Activated CD4-positive, alpha-beta T cell treated with anti-CD3 and anti-CD28 coated beads for 36 hours (primary cell): ENCODE results near the gene DEDD2. TPM values are rescaled to one million over a fixed set of nuclear protein-coding genes. Genes with fewer than 3 reads are reported as not detected.

Source experiments
- ATAC-seq: fragments of 200-7000 bp; cut with Tn5 transposase; one replicate; pipeline ENCODE4 v1.10.0; 2021; ENCODE audit warnings: mild to moderate bottlenecking, moderate library complexity
- CTCF ChIA-PET: fragments of 350-600 bp; sonication (Branson Sonifier 250); formaldehyde crosslinking; loops from one replicate; lab custom pipeline; 2021; ENCODE audit warnings: antibody characterized with exemption; lab: Charles Lee
- POLR2A ChIA-PET: fragments of 350-600 bp; sonication (Branson Sonifier 250); formaldehyde crosslinking; loops from one replicate; lab custom pipeline; 2021; ENCODE audit warnings: antibody characterized with exemption, inconsistent platforms; lab: Charles Lee
- DNase-seq: peaks from one replicate; pipeline ENCODE4 v3.0.0-alpha.2; 2020
- H3K27ac Mint-ChIP-seq: one replicate; pipeline ENCODE4 v1.8.0; 2021; ENCODE audit warnings: mixed read lengths
- H3K27me3 Mint-ChIP-seq: one replicate; pipeline ENCODE4 v1.8.0; 2021; ENCODE audit warnings: mixed read lengths
- H3K36me3 Mint-ChIP-seq: one replicate; pipeline ENCODE4 v1.8.0; 2021; ENCODE audit warnings: low read depth, mixed read lengths
- H3K4me1 Mint-ChIP-seq: one replicate; pipeline ENCODE4 v1.8.0; 2021; ENCODE audit warnings: mixed read lengths
- H3K4me3 Mint-ChIP-seq: one replicate; pipeline ENCODE4 v1.8.0; 2021; ENCODE audit warnings: mild to moderate bottlenecking, moderate library complexity, mixed read lengths
- H3K9me3 Mint-ChIP-seq: one replicate; pipeline ENCODE4 v1.8.0; 2021; ENCODE audit warnings: low read depth, mixed read lengths
- intact Hi-C, 2 experiments: fragments of 100-400 bp; cut with DNase I in 1 of 2; cut with micrococcal nuclease in 1 of 2; formaldehyde crosslinking; loops; one replicate each; pipeline versions ENCODE4 v1.14.2 to v1.15.1; 2022 to 2024; cut with DNase I, micrococcal nuclease
- total RNA-seq, 2 experiments: library from RNA; stranded (reverse); gene quantifications; one replicate each; pipeline ENCODE4 v1.2.3, GENCODE V29; 2021

The DEDD2 gene
- total RNA-seq, 2 experiments from 2014 or later = 25.9 to 27.3 TPM

GRCh38 chr19:42168206-42168605, 49.3 kb downstream of the DEDD2 start:
- ATAC-seq (no peak), DNase-seq (no peak)
- CTCF ChIA-PET = interaction anchor here (0.6 to 0.8 kb wide), 2 partner anchors 18 to 48 kb away, joined by 3 read pairs; no protein-coding TSS in a partner anchor
- Mint-ChIP-seq H3K4me1 (no peaks in the 10 kb centered on the region), H3K27me3 (no peaks in the 10 kb centered on the region), H3K36me3 (no peaks in the 10 kb centered on the region), H3K27ac (no peak overlapping the region), H3K9me3 (no peaks in the 10 kb centered on the region), H3K4me3 (no peak overlapping the region)
- intact Hi-C loops = no loop called here
- POLR2A ChIA-PET = no interaction called here

GRCh38 chr19:42166316-42166715, 51.2 kb downstream of the DEDD2 start:
- ChIA-PET POLR2A (no interaction called here), CTCF (interaction anchor here (0.6 to 2.3 kb wide), 3 partner anchors 25 to 1121 kb away, joined by 3 to 6 read pairs (median 3); no protein-coding TSS in a partner anchor)
- Mint-ChIP-seq H3K27me3 (no peaks in the 10 kb centered on the region), H3K27ac (no peak overlapping the region), H3K9me3 (no peaks in the 10 kb centered on the region), H3K4me3 (no peak overlapping the region), H3K4me1 (no peaks in the 10 kb centered on the region), H3K36me3 (no peaks in the 10 kb centered on the region)
- intact Hi-C loops = no loop called here
- DNase-seq (no peak), ATAC-seq (no peak)

- CTCF ChIA-PET = interaction anchor here (0.6 to 2.3 kb wide), 5 partner anchors 18 to 278 kb away, joined by 3 to 6 read pairs (median 3); partner anchors contain the start of gene CXCL17
- POLR2A ChIA-PET = no interaction called here
- intact Hi-C loops = no loop called here
These were observed 52.3 kb downstream of the DEDD2 start for GRCh38 chr19:42165146-42165545.

GRCh38 chr19:42161616-42162263, 55.7 kb downstream of the DEDD2 start:
- H3K9me3 Mint-ChIP-seq = no peaks in the 10 kb centered on the region
- intact Hi-C loops = no loop called here
- ATAC-seq (no peak), DNase-seq (no peak)
- H3K36me3 Mint-ChIP-seq = no peaks in the 10 kb centered on the region
- ChIA-PET CTCF (interaction anchor here (1.2 kb wide), 1 partner anchor 15 kb away, joined by 3 read pairs; no protein-coding TSS in a partner anchor), POLR2A (no interaction called here)
- H3K4me3 Mint-ChIP-seq = no peak overlapping the region
- H3K27me3 Mint-ChIP-seq = no peaks in the 10 kb centered on the region
- no peak overlapping the region for H3K27ac Mint-ChIP-seq
- no peaks in the 10 kb centered on the region for H3K4me1 Mint-ChIP-seq

More at GRCh38 chr19:42165146-42165545, 52.3 kb downstream of the DEDD2 start:
- no peak for DNase-seq
- Mint-ChIP-seq H3K27me3 (no peaks in the 10 kb centered on the region), H3K4me3 (no peak overlapping the region), H3K27ac (no peak overlapping the region), H3K36me3 (no peaks in the 10 kb centered on the region), H3K4me1 (no peaks in the 10 kb centered on the region), H3K9me3 (no peaks in the 10 kb centered on the region)
- ATAC-seq = no peak

- Mint-ChIP-seq H3K4me1 (peaks cover 8% of the 10 kb centered on the region), H3K9me3 (no peaks in the 10 kb centered on the region), H3K27me3 (no peaks in the 10 kb centered on the region), H3K27ac (no peak overlapping the region), H3K4me3 (no peak overlapping the region), H3K36me3 (no peaks in the 10 kb centered on the region)
- intact Hi-C loops = no loop called here
- ChIA-PET POLR2A (no interaction called here), CTCF (interaction anchor here (0.5 to 2.1 kb wide), 3 partner anchors 16 to 1265 kb away, joined by 3 to 7 read pairs (median 3); no protein-coding TSS in a partner anchor)
- DNase-seq (no peak), ATAC-seq (no peak)
These were observed 57.5 kb downstream of the DEDD2 start for GRCh38 chr19:42159942-42160341.

GRCh38 chr19:42158926-42159325, 58.6 kb downstream of the DEDD2 start:
- no peak overlapping the region for H3K27ac Mint-ChIP-seq
- CTCF ChIA-PET = interaction anchor here (0.6 to 2.1 kb wide), 4 partner anchors 17 to 242 kb away, joined by 3 to 7 read pairs (median 4); no protein-coding TSS in a partner anchor
- H3K4me3 Mint-ChIP-seq = no peak overlapping the region
- H3K27me3 Mint-ChIP-seq = no peaks in the 10 kb centered on the region
- H3K9me3 Mint-ChIP-seq = no peaks in the 10 kb centered on the region
- peaks cover 17% of the 10 kb centered on the region for H3K4me1 Mint-ChIP-seq
- H3K36me3 Mint-ChIP-seq = no peaks in the 10 kb centered on the region
- intact Hi-C loops = no loop called here
- DNase-seq (no peak), ATAC-seq (no peak)
- POLR2A ChIA-PET = no interaction called here

GRCh38 chr19:42156571-42156970, 60.9 kb downstream of the DEDD2 start:
- peaks cover 17% of the 10 kb centered on the region for H3K4me1 Mint-ChIP-seq

GRCh38 chr19:42155796-42156195, 61.7 kb downstream of the DEDD2 start:
- Mint-ChIP-seq H3K27ac (no peak overlapping the region), H3K4me3 (no peak overlapping the region), H3K27me3 (no peaks in the 10 kb centered on the region), H3K9me3 (no peaks in the 10 kb centered on the region), H3K4me1 (peaks cover 17% of the 10 kb centered on the region), H3K36me3 (no peaks in the 10 kb centered on the region)
- DNase-seq (no peak), ATAC-seq (no peak)
- ChIA-PET CTCF (interaction anchor here (1.2 kb wide), 1 partner anchor 19 kb away, joined by 3 read pairs; no protein-coding TSS in a partner anchor), POLR2A (no interaction called here)
- intact Hi-C loops = no loop called here

More at GRCh38 chr19:42156571-42156970, 60.9 kb downstream of the DEDD2 start:
- no peak overlapping the region for H3K27ac Mint-ChIP-seq
- no peaks in the 10 kb centered on the region for H3K36me3 Mint-ChIP-seq
- H3K27me3 Mint-ChIP-seq = no peaks in the 10 kb centered on the region
- POLR2A ChIA-PET = interaction anchor here (0.6 kb wide), 1 partner anchor 19 kb away, joined by 8 read pairs; no protein-coding TSS in a partner anchor
- no peak overlapping the region for H3K4me3 Mint-ChIP-seq
- CTCF ChIA-PET = interaction anchor here (1.2 kb wide), 1 partner anchor 20 kb away, joined by 3 read pairs; no protein-coding TSS in a partner anchor
- DNase-seq (no peak), ATAC-seq (no peak)
- intact Hi-C loops = no loop called here
- H3K9me3 Mint-ChIP-seq = no peaks in the 10 kb centered on the region

GRCh38 chr19:42154471-42155323, 62.8 kb downstream of the DEDD2 start:
- no peak for DNase-seq
- Mint-ChIP-seq H3K27ac (peak overlapping the region; percentile 34), H3K4me1 (peaks cover 17% of the 10 kb centered on the region), H3K27me3 (no peaks in the 10 kb centered on the region), H3K4me3 (peak overlapping the region; percentile 13), H3K36me3 (no peaks in the 10 kb centered on the region), H3K9me3 (no peaks in the 10 kb centered on the region)
- CTCF ChIA-PET = no interaction called here
- POLR2A ChIA-PET = no interaction called here
- intact Hi-C loops = no loop called here
- ATAC-seq = peak; percentile 62

GRCh38 chr19:42153672-42154433, 63.6 kb downstream of the DEDD2 start:
- Mint-ChIP-seq H3K4me3 (peak overlapping the region; percentile 13), H3K36me3 (no peaks in the 10 kb centered on the region), H3K9me3 (no peaks in the 10 kb centered on the region), H3K27ac (no peak overlapping the region), H3K4me1 (peaks cover 24% of the 10 kb centered on the region), H3K27me3 (peaks cover 2% of the 10 kb centered on the region)
- ChIA-PET CTCF (no interaction called here), POLR2A (no interaction called here)
- ATAC-seq (no peak), DNase-seq (no peak)
- intact Hi-C loops = no loop called here
